Thyroid gland (tissue), 4 donors: ENCODE data around the gene CD300LB. TPM values are rescaled to one million over a fixed set of nuclear protein-coding genes. Genes with fewer than 3 reads are reported as not detected.
"Not testable (repeated sequence)": the region's sequence is repeated elsewhere in the genome, so short reads cannot be mapped to it uniquely, and the experiment has no call there.

Source experiments
- DNase-seq, 2 donors: peaks; one replicate each; pipeline ENCODE4 v3.0.0-alpha.2; 2019
- H3K27ac ChIP-seq, 3 donors: fragments of 200-600 bp; sonication (generic); 1 replicate in 2 of 3; 2 replicates in 1 of 3; pipeline ENCODE4 v1.5.1; 2016 to 2019; ENCODE audit warnings: mild to moderate bottlenecking in 1 of 3, moderate library complexity in 1 of 3
- H3K27me3 ChIP-seq: fragments of 200-600 bp; sonication (generic); one replicate; pipeline ENCODE4 v1.5.1; 2019
- H3K36me3 ChIP-seq, 2 donors: fragments of 200-600 bp; sonication (generic); one replicate each; pipeline ENCODE4 v1.5.1; 2016 to 2019
- H3K4me1 ChIP-seq, 2 donors: fragments of 200-600 bp; sonication (generic); one replicate each; pipeline ENCODE4 v1.5.1; 2017 to 2019
- H3K4me3 ChIP-seq, 3 donors: fragments of 200-600 bp; sonication (generic); replicated peaks in 1 of 3; 1 replicate in 2 of 3; 2 replicates in 1 of 3; pipeline ENCODE4 v1.5.1; 2016; ENCODE audit warnings: mild to moderate bottlenecking in 1 of 3
- H3K9me3 ChIP-seq: fragments of 200-600 bp; sonication (generic); one replicate; pipeline ENCODE4 v1.5.1; 2017
- POLR2A ChIP-seq, 2 donors: fragments of 450-650 bp; IDR thresholded peaks; one replicate each; pipeline ENCODE4 v1.6.1; 2017; ENCODE audit warnings: antibody characterized with exemption in 2 of 2, mild to moderate bottlenecking in 2 of 2, moderate library complexity in 1 of 2
- WGBS, 2 donors: methylation state at CpG; one replicate each; pipeline ENCODE4 v1.1.5; 2017; 5-methylcytosine and 5-hydroxymethylcytosine counted together
- intact Hi-C: fragments of 100-400 bp; cut with DNase I; formaldehyde crosslinking; loops from one replicate; pipeline ENCODE4 v1.15.1; 2023
- total RNA-seq, 4 donors: library from RNA; depleted of rRNA; stranded (reverse); fragments of >200 nt; gene quantifications; one replicate each; pipeline ENCODE4 v1.2.3, GENCODE V29; 2016
- TF ChIP-seq, protein P1 (sequence below), 6 experiments: fragments of 200-600 bp in 3 of 6; fragments of 450-650 bp in 3 of 6; sonication (generic) in 3 of 6; IDR thresholded peaks; one replicate each; pipeline ENCODE4 v1.5.1; 2016 to 2019; ENCODE audit warnings: antibody characterized with exemption in 6 of 6, mild to moderate bottlenecking in 2 of 6, inconsistent platforms in 1 of 6, moderate library complexity in 1 of 6

The CD300LB gene
- total RNA-seq, 4 donors from 2014 or later = not detected

GRCh38 chr17:74520790-74521480 is 10.3 kb downstream of the CD300LB start:
- no peak overlapping the region for H3K4me3 ChIP-seq
- H3K9me3 ChIP-seq = no peaks in the 10 kb centered on the region
- no peaks in the 10 kb centered on the region for H3K27me3 ChIP-seq
- TF ChIP-seq, protein P1, sequence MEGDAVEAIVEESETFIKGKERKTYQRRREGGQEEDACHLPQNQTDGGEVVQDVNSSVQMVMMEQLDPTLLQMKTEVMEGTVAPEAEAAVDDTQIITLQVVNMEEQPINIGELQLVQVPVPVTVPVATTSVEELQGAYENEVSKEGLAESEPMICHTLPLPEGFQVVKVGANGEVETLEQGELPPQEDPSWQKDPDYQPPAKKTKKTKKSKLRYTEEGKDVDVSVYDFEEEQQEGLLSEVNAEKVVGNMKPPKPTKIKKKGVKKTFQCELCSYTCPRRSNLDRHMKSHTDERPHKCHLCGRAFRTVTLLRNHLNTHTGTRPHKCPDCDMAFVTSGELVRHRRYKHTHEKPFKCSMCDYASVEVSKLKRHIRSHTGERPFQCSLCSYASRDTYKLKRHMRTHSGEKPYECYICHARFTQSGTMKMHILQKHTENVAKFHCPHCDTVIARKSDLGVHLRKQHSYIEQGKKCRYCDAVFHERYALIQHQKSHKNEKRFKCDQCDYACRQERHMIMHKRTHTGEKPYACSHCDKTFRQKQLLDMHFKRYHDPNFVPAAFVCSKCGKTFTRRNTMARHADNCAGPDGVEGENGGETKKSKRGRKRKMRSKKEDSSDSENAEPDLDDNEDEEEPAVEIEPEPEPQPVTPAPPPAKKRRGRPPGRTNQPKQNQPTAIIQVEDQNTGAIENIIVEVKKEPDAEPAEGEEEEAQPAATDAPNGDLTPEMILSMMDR (IDR thresholded peaks at IDR 0.05) = no peak
- no peak for TF ChIP-seq POLR2A (IDR thresholded peaks at IDR 0.05)
- H3K4me1 ChIP-seq = no peaks in the 10 kb centered on the region
- no peak overlapping the region for H3K27ac ChIP-seq
- H3K36me3 ChIP-seq = no peaks in the 10 kb centered on the region
- no peak for DNase-seq
- WGBS, 2 donors = 90 to 92% methylated on average over 20 to 21 of the region's 21 CpGs
- intact Hi-C loops = no loop called here

DNA sequence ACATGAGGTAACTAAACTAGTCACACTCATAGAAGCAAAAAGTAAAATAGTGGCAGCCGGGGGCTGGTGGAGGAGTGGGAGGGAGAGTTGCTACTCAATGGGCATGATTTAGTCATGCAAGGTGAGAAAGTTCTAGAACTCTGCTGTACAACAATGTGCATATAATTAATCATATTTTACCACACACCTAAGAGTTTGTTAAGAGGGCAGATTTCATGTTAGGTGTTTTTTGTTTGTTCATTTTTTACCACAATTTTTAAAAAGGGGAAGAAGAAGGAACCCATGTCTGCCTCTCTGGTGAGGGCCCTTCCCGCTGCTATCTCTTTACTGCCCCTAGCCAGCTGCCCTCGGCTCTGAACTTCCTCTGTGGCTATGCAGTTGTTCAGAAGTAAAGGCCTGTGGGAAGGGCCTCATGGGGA is 11.2 kb downstream of the CD300LB start:
- Histone ChIP-seq H3K27ac (no peak overlapping the region), H3K36me3 (no peaks in the 10 kb centered on the region), H3K27me3 (no peaks in the 10 kb centered on the region), H3K4me1 (no peaks in the 10 kb centered on the region), H3K4me3 (no peak overlapping the region), H3K9me3 (no peaks in the 10 kb centered on the region)
- WGBS, 2 donors = 80 to 85% methylated on average over 3 of the region's 3 CpGs
- intact Hi-C loops = no loop called here
- DNase-seq = no peak
- TF ChIP-seq POLR2A (IDR thresholded peaks at IDR 0.05) = no peak

DNA sequence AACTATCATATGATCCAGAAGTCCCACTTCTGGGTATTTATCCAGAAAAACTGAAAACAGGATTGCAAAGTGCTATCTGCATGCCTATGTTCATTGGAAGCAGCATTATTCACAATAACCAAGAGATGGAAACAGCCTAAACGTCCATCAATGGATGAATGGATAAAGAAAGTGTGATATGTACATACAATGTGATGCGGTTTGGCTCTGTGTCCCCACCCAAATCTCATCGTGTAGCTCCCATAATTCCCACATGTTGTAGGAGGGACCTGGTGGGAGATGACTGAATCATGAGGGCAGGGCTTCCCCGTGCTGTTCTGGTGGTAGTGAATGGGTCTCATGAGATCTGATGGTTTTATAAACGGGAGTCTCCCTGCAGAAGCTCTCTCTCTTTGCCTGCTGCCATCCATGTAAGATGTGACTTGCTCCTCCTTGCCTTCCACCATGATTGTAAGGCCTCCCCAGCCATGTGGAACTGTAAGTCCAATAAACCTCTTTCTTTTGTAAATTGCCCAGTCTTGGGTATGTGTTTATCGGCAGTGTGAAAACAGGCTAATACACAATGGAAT is 12.8 kb downstream of the CD300LB start:
- H3K4me3 ChIP-seq, H3K27me3 ChIP-seq, H3K36me3 ChIP-seq, H3K4me1 ChIP-seq, H3K27ac ChIP-seq, DNase-seq, H3K9me3 ChIP-seq, intact Hi-C loops: not testable (repeated sequence)
- 80 to 81% methylated on average over 6 of the region's 6 CpGs for WGBS, 2 donors

DNA sequence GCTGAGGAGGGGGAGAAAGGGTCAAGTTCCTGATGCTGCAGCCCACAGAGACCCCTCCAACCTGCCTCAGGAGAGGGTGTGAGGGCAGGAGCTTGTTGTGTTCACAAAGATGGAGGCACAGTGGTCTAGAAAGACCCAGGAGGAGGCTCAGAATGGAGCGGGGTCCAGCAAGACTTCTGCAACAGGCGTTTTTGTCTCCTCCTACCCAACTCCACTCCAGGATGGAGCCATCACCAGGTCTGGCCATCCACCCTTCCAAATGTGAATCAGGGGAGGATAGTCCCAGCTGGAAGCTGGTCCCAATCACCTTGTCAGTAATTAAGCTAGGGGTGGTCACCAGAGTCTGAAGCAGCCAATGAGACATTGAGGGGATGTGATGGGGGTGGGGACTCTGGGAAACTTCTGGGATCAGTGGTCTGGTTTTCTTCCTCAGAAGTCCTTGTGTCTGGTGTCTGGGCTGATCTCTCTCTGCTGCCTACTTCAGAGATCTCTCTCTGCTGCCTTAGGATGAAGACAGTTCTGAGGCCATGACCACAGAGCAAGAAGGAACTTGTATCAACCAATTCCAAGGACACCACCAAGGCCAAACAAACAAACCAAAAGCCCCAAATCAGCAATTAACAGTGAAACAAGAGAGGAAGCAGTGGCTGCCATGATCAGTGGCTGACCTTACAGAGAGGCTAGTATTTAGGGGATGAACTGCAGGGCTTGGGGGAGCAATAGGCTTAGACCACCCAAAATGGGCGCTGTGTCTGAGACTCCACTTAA is 14.5 kb downstream of the CD300LB start:
- TF ChIP-seq, protein P1 (IDR thresholded peaks at IDR 0.05) = no peak
- no peak for TF ChIP-seq POLR2A (IDR thresholded peaks at IDR 0.05)

DNA sequence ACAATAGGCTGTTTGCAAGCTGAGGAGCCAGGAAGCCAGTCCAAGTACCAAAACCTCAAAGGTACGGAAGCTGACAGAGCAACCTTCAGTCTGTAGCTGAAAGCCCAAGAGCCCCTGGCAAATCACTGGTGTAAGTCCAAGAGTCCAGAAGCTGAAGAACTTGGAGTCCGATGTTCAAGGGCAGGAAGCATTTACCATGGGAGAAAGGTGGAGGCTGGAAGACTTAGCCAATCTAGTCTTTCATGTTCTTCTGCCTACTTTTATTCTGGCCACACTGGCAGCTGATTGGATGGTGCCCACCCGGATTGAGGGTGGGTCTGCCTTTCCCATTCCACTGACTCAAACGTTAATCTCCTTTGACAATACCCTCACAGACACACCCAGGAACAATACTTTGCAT is 15.3 kb downstream of the CD300LB start:
- WGBS, 2 donors = 77 to 87% methylated on average over 4 of the region's 4 CpGs
- TF ChIP-seq, protein P1 (IDR thresholded peaks at IDR 0.05) = no peak
- TF ChIP-seq POLR2A (IDR thresholded peaks at IDR 0.05) = no peak

More for the DNA sequence above, 14.5 kb downstream of the CD300LB start:
- Histone ChIP-seq H3K27me3 (no peaks in the 10 kb centered on the region), H3K27ac (no peak overlapping the region), H3K4me1 (no peaks in the 10 kb centered on the region), H3K4me3 (no peak overlapping the region), H3K9me3 (no peaks in the 10 kb centered on the region), H3K36me3 (no peaks in the 10 kb centered on the region)
- 87 to 96% methylated on average over 2 to 3 of the region's 3 CpGs for WGBS, 2 donors
- no peak for DNase-seq
- intact Hi-C loops = no loop called here

More for the DNA sequence above, 15.3 kb downstream of the CD300LB start:
- intact Hi-C loops = no loop called here
- no peak for DNase-seq
- no peak overlapping the region for H3K4me3 ChIP-seq
- H3K36me3 ChIP-seq = no peaks in the 10 kb centered on the region
- no peaks in the 10 kb centered on the region for H3K27me3 ChIP-seq
- no peaks in the 10 kb centered on the region for H3K9me3 ChIP-seq
- no peak overlapping the region for H3K27ac ChIP-seq
- H3K4me1 ChIP-seq = no peaks in the 10 kb centered on the region
